T1000 (cell line): ENCODE data around the gene BLOC1S4.

ENCODE experiments used
- DNase-seq: peaks from one replicate; lab custom pipeline; 2025; ENCODE audit warnings: mixed read lengths; lab: John Stamatoyannopoulos, UW

BLOC1S4 gene

GRCh38 chr4:6692379-6692778 is 23.6 kb upstream of the BLOC1S4 start:
- DNase-seq = no peak

- DNase-seq = no peak
These were observed 23.2 kb upstream of the BLOC1S4 start for GRCh38 chr4:6692806-6693205.

- no peak for DNase-seq
These were observed 22.5 kb upstream of the BLOC1S4 start, which contains the start of gene S100P for GRCh38 chr4:6693231-6694176. TSS of gene S100P (plus strand) at chr4:6693878. CDS start at chr4:6693933, 55 bp downstream.

GRCh38 chr4:6694177-6694901 is 21.6 kb upstream of the BLOC1S4 start:
- DNase-seq = no peak

GRCh38 chr4:6695660-6696610 is 20.0 kb upstream of the BLOC1S4 start:
- DNase-seq = no peak

- DNase-seq = no peak
These were observed 19.4 kb upstream of the BLOC1S4 start for GRCh38 chr4:6696611-6697010.

- DNase-seq = no peak
These were observed 18.8 kb upstream of the BLOC1S4 start for GRCh38 chr4:6697131-6697530.

GRCh38 chr4:6699388-6699787 is 16.6 kb upstream of the BLOC1S4 start:
- no peak for DNase-seq

- DNase-seq = no peak
These were observed 16.1 kb upstream of the BLOC1S4 start for GRCh38 chr4:6699903-6700302.

GRCh38 chr4:6701371-6701770 is 14.6 kb upstream of the BLOC1S4 start:
- no peak for DNase-seq

GRCh38 chr4:6702761-6703160 is 13.2 kb upstream of the BLOC1S4 start:
- DNase-seq = no peak

- DNase-seq = no peak
These were observed 12.2 kb upstream of the BLOC1S4 start for GRCh38 chr4:6703786-6704185.

GRCh38 chr4:6705646-6706045 is 10.3 kb upstream of the BLOC1S4 start:
- DNase-seq = no peak

- DNase-seq = no peak
These were observed 9.8 kb upstream of the BLOC1S4 start for GRCh38 chr4:6706173-6706572.

- peak; percentile 82 for DNase-seq
These were observed 6.5 kb upstream of the BLOC1S4 start, which contains the start of gene MRFAP1L1 for GRCh38 chr4:6709230-6710114. TSS of gene MRFAP1L1 (minus strand) at chr4:6709865. CDS start at chr4:6709629, 236 bp downstream.

- no peak for DNase-seq
These were observed 5.7 kb upstream of the BLOC1S4 start for GRCh38 chr4:6710282-6710681.

- DNase-seq = no peak
These were observed 5.0 kb upstream of the BLOC1S4 start for GRCh38 chr4:6710996-6711395.

GRCh38 chr4:6714954-6715353 is 1.0 kb upstream of the BLOC1S4 start:
- no peak for DNase-seq

GRCh38 chr4:6715704-6716017 is 313 bp upstream of the BLOC1S4 start:
- no peak for DNase-seq

GRCh38 chr4:6716958-6717655 is 1.1 kb downstream of the BLOC1S4 start:
- DNase-seq = no peak
